HepG2 (cell line): ENCODE data around the gene TAS1R1. TPM values are rescaled to one million over a fixed set of nuclear protein-coding genes. Genes with fewer than 3 reads are reported as not detected.

Source experiments
- ATAC-seq: fragments of 200-7000 bp; cut with Tn5 transposase; 3 replicates; pipeline ENCODE4 v1.9.1; 2020; ENCODE audit warnings: mild to moderate bottlenecking, moderate library complexity
- BruUV-seq: library from RNA; stranded (reverse); fragments of 400-500 nt; replicated peaks from 2 replicates; lab custom pipeline; 2021; lab: Mats Ljungman, UMichigan
- CTCF ChIA-PET: fragments of 300-600 bp; formaldehyde crosslinking; extraction: SDS; loops from one replicate; lab custom pipeline; 2021; ENCODE audit warnings: low total read pairs, inconsistent platforms, low intra/inter-chr PET ratio; lab: Yijun Ruan, JAX
- POLR2A ChIA-PET: fragments of 350-600 bp; sonication (Branson Sonifier 250); formaldehyde crosslinking; loops from one replicate; lab custom pipeline; 2020; ENCODE audit warnings: antibody characterized with exemption, inconsistent platforms; lab: Yijun Ruan, JAX
- DNase-seq: peaks from one replicate; pipeline ENCODE4 v3.0.0-alpha.2; 2015; ENCODE audit warnings: low spot score
- FAIRE-seq: peaks from 3 replicates; lab custom pipeline; 2011; peaks lifted over from hg19 to GRCh38; lab: Jason Lieb, UNC
- H2AFZ ChIP-seq: one replicate; pipeline ENCODE4 v1.6.1; 2011; ENCODE audit warnings: low read length, inconsistent platforms
- H3K27ac ChIP-seq: fragments of 300-600 bp; 3 replicates; pipeline ENCODE4 v1.8.0; 2011; ENCODE audit warnings: mixed run types, mild to moderate bottlenecking, mixed read lengths, low read length, inconsistent platforms; ENCODE audit not compliant: insufficient read depth; ENCODE audit errors: extremely low read length
- H3K27me3 ChIP-seq, 2 experiments: fragments of 200-600 bp in 1 of 2; 2 replicates in 1 of 2; 3 replicates in 1 of 2; pipeline versions ENCODE4 v1.6.0 to v1.8.0; 2011; ENCODE audit warnings: low read length in 2 of 2, mild to moderate bottlenecking in 2 of 2, moderate library complexity in 2 of 2, inconsistent platforms in 1 of 2; ENCODE audit not compliant: insufficient read depth in 2 of 2, control insufficient read depth in 1 of 2
- H3K36me3 ChIP-seq, 2 experiments: fragments of 200-600 bp in 1 of 2; replicated peaks in 1 of 2; 2 replicates in 1 of 2; 3 replicates in 1 of 2; pipeline versions ENCODE4 v1.5.1 to v1.8.0; 2011; ENCODE audit warnings: low read length in 2 of 2, inconsistent platforms in 1 of 2; ENCODE audit not compliant: insufficient read depth in 2 of 2, control insufficient read depth in 1 of 2
- H3K4me1 ChIP-seq: 2 replicates; pipeline ENCODE4 v1.5.1; 2012; ENCODE audit warnings: low read length, inconsistent platforms; ENCODE audit not compliant: insufficient read depth
- H3K4me2 ChIP-seq: 2 replicates; pipeline ENCODE4 v1.6.0; 2011; ENCODE audit warnings: low read depth, low read length, inconsistent platforms
- H3K4me3 ChIP-seq, 3 experiments: fragments of 200-600 bp in 1 of 3; sonication (generic), shearing (Covaris generic) in 1 of 3; replicated peaks in 1 of 3; 2 replicates each; pipeline ENCODE4 v1.5.1; 2011 to 2016; ENCODE audit warnings: low read length in 3 of 3, inconsistent platforms in 2 of 3, low read depth in 2 of 3, mild to moderate bottlenecking in 2 of 3, control low read depth in 1 of 3, mixed read lengths in 1 of 3; ENCODE audit not compliant: insufficient read depth in 1 of 3
- H3K79me2 ChIP-seq: one replicate; pipeline ENCODE4 v1.6.1; 2011; ENCODE audit warnings: low read length, inconsistent platforms; ENCODE audit not compliant: insufficient read depth
- H3K9ac ChIP-seq: 2 replicates; pipeline ENCODE4 v1.6.0; 2011; ENCODE audit warnings: mild to moderate bottlenecking, low read depth, low read length, inconsistent platforms; ENCODE audit not compliant: insufficient read depth
- H3K9me3 ChIP-seq: 2 replicates; pipeline ENCODE4 v1.5.1; 2012; ENCODE audit warnings: mild to moderate bottlenecking, low read length
- H4K20me1 ChIP-seq: 2 replicates; pipeline ENCODE4 v1.6.0; 2011; ENCODE audit warnings: inconsistent platforms, mild to moderate bottlenecking, low read length, moderate library complexity; ENCODE audit not compliant: insufficient read depth
- AKAP8 ChIP-seq: sonication (generic); formaldehyde crosslinking; IDR thresholded peaks from 2 replicates; pipeline ENCODE4 v1.5.1; 2020; ENCODE audit warnings: mild to moderate bottlenecking, missing genetic modification reagents
- ETV6 ChIP-seq: sonication (generic); formaldehyde crosslinking; conservative IDR thresholded peaks from 2 replicates; pipeline ENCODE4 v1.4.0; 2020; ENCODE audit warnings: missing genetic modification reagents
- GFI1 ChIP-seq: sonication (generic); formaldehyde crosslinking; IDR thresholded peaks from 2 replicates; pipeline ENCODE4 v1.5.0; 2020; ENCODE audit warnings: missing genetic modification reagents, mild to moderate bottlenecking, borderline replicate concordance
- ZIK1 ChIP-seq: sonication (generic); formaldehyde crosslinking; IDR thresholded peaks from 2 replicates; pipeline ENCODE4 v1.5.0; 2020; ENCODE audit warnings: mild to moderate bottlenecking, low read depth, missing genetic modification reagents, borderline replicate concordance
- ZNF251 ChIP-seq: sonication (generic); formaldehyde crosslinking; IDR thresholded peaks from 2 replicates; pipeline ENCODE4 v1.9.0; 2021; ENCODE audit warnings: mild to moderate bottlenecking, missing genetic modification reagents
- ZNF337 ChIP-seq: sonication (generic); formaldehyde crosslinking; IDR thresholded peaks from 2 replicates; pipeline ENCODE4 v1.5.1; 2020; ENCODE audit warnings: missing genetic modification reagents, low read depth, mild to moderate bottlenecking, borderline replicate concordance
- ZNF546 ChIP-seq: sonication (generic); formaldehyde crosslinking; conservative IDR thresholded peaks from 2 replicates; pipeline ENCODE4 v1.8.1; 2023; ENCODE audit warnings: mild to moderate bottlenecking, missing genetic modification reagents
- WGBS: methylation state at CpG from one replicate; pipeline ENCODE4 v1.1.6; 2017; ENCODE audit warnings: low lambda C conversion rate; 5-methylcytosine and 5-hydroxymethylcytosine counted together
- in situ Hi-C: cut with HindIII; loops from 2 replicates; pipeline ENCODE4 v1.10.0; 2017; ENCODE audit warnings: low pct_unique_long_range_greater_than_20kb; ENCODE audit not compliant: extremely low pct_ligation_motif_present
- intact Hi-C: fragments of 100-400 bp; cut with micrococcal nuclease; formaldehyde crosslinking; loops from one replicate; pipeline ENCODE4 v1.10.0; 2022; ENCODE audit not compliant: unreplicated experiment
- polyA plus RNA-seq, 8 experiments: library from polyadenylated mRNA; depleted of rRNA in 3 of 8; stranded (reverse) in 7 of 8; unstranded in 1 of 8; fragments of >200 nt; fragmentation: Illumina TruSeq in 4 of 8; extraction: Trizol in 4 of 8; gene quantifications; 2 replicates each; pipeline versions ENCODE4 v1.2.1 to v1.2.3, GENCODE V29; 2011 to 2016; ENCODE audit warnings: low read depth in 4 of 8, missing spikeins in 1 of 8, mixed read lengths in 1 of 8; ENCODE audit not compliant: insufficient read depth in 1 of 8
- total RNA-seq, 5 experiments: library from RNA; depleted of rRNA; stranded (reverse); fragments of >200 nt; fragmentation: Illumina TruSeq; extraction: Trizol; gene quantifications; 2 replicates each; pipeline ENCODE4 v1.2.3, GENCODE V29; 2016; ENCODE audit warnings: low read depth in 1 of 5
- TF ChIP-seq, protein P1 (sequence below): sonication (generic); formaldehyde crosslinking; IDR thresholded peaks from 2 replicates; pipeline ENCODE4 v1.4.0; 2020; ENCODE audit warnings: missing genetic modification reagents
- TF ChIP-seq, protein P2 (sequence below): sonication (generic); formaldehyde crosslinking; IDR thresholded peaks from 2 replicates; pipeline ENCODE4 v1.4.0; 2020; ENCODE audit warnings: missing genetic modification reagents
- TF ChIP-seq, protein P3 (sequence below): sonication (generic); formaldehyde crosslinking; IDR thresholded peaks from 2 replicates; pipeline ENCODE4 v1.4.0; 2020; ENCODE audit warnings: missing genetic modification reagents
- TF ChIP-seq, protein P4 (sequence below): sonication (generic); formaldehyde crosslinking; IDR thresholded peaks from 2 replicates; pipeline ENCODE4 v1.5.0; 2020; ENCODE audit warnings: mild to moderate bottlenecking, missing genetic modification reagents, borderline replicate concordance

TAS1R1 gene
- total and polyA plus RNA-seq, 2 of the 13 experiments (the other 11 are each of a cell fraction or from before 2014, with no cell fraction given) = 1.4 to 1.6 TPM

DNA sequence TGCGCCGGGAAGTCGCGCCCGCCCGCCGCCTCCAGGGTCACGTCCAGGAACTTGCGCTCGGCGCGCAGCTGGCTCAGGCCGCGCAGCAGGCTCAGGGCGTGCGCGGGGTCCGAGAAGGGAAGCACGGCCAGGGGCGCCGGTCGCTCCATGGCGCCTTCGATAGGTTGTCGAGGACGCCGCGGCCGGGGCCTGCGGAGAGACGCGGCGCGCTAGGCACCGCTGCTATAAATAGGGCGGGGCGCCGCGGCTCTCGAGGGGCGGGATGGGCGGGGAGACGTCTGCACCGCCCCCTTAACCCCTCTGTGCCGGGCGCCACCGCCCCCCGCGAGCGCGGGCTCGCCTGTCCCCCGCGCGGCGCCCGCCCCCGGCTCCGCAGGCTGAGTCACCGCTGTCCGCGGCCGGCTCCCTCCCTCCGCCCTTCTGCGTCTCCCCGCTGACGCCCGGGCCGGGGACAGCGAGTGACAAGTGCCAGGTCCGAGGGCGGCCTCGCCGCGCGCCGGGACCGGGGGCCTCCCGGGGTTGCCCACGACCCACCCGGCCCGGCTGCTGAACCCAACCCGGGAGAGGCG, 47.6 kb downstream of the TAS1R1 start, which contains the start of gene KLHL21:
TSS of gene KLHL21 (minus strand) at position 201 of the 569 bp plus-strand sequence. CDS start at position 149, 52 bp downstream.
- peaks cover 44% of the 10 kb centered on the region for H3K79me2 ChIP-seq
- no TSS peak for BruUV-seq
- intact Hi-C loops = loop anchor here (1.0 kb wide), 1 partner anchor 32 kb away; no protein-coding TSS in a partner anchor
- peak within 1 kb of the TSS; percentile 77 to 93 (median 92) for H3K4me3 ChIP-seq
- H3K9ac ChIP-seq = peak within 1 kb of the TSS; percentile 97
- peak within 1 kb of the TSS; percentile 98 for H3K4me2 ChIP-seq
- H3K4me1 ChIP-seq = peaks cover 47% of the 10 kb centered on the region
- ChIA-PET POLR2A (interaction anchor here (0.6 to 7.1 kb wide), 14 partner anchors 9 to 182 kb away, joined by 3 to 113 read pairs (median 4); partner anchors contain the start of genes CAMTA1, NOL9, PHF13 and PLEKHG5), CTCF (no interaction called here)
- H3K36me3 ChIP-seq = peaks cover 7 to 17% of the 10 kb centered on the region in 2 experiments
- no peak within 1 kb of the TSS for H2AFZ ChIP-seq
- peak within 1 kb of the TSS; percentile 100 for H3K27ac ChIP-seq
- no peaks in the 10 kb centered on the region for H3K9me3 ChIP-seq
- no peaks in the 10 kb centered on the region; a peak in 1 of 5 replicates for H3K27me3 ChIP-seq
- ATAC-seq = peak; percentile 60
- no CpG with 5 or more reads among the region's 84 CpGs for WGBS
- DNase-seq = peak; percentile 73
- in situ Hi-C loops = no loop called here
- peaks cover 30% of the 10 kb centered on the region for H4K20me1 ChIP-seq
- FAIRE-seq = no peak
- TF ChIP-seq ETV6 (CRISPR knock-in tag) (no peak), ZNF251 (CRISPR knock-in tag) (no peak), GFI1 (0 out of 2 replicates have a peak, but pooled peaks have one; percentile 48), AKAP8 (CRISPR knock-in tag) (peak; percentile 88), ZNF337 (no peak), ZNF546 (no peak; the same call in 1 of the 2 replicates), ZIK1 (CRISPR knock-in tag) (no peak)
- TF ChIP-seq, protein P1, sequence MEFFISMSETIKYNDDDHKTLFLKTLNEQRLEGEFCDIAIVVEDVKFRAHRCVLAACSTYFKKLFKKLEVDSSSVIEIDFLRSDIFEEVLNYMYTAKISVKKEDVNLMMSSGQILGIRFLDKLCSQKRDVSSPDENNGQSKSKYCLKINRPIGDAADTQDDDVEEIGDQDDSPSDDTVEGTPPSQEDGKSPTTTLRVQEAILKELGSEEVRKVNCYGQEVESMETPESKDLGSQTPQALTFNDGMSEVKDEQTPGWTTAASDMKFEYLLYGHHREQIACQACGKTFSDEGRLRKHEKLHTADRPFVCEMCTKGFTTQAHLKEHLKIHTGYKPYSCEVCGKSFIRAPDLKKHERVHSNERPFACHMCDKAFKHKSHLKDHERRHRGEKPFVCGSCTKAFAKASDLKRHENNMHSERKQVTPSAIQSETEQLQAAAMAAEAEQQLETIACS (CRISPR knock-in tag) = no peak; the same call in 1 of the 2 replicates
- TF ChIP-seq, protein P2, sequence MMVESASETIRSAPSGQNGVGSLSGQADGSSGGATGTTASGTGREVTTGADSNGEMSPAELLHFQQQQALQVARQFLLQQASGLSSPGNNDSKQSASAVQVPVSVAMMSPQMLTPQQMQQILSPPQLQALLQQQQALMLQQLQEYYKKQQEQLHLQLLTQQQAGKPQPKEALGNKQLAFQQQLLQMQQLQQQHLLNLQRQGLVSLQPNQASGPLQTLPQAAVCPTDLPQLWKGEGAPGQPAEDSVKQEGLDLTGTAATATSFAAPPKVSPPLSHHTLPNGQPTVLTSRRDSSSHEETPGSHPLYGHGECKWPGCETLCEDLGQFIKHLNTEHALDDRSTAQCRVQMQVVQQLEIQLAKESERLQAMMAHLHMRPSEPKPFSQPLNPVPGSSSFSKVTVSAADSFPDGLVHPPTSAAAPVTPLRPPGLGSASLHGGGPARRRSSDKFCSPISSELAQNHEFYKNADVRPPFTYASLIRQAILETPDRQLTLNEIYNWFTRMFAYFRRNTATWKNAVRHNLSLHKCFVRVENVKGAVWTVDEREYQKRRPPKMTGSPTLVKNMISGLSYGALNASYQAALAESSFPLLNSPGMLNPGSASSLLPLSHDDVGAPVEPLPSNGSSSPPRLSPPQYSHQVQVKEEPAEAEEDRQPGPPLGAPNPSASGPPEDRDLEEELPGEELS (CRISPR knock-in tag) = peak; percentile 17; the same call in 1 of the 2 replicates
- TF ChIP-seq, protein P3, sequence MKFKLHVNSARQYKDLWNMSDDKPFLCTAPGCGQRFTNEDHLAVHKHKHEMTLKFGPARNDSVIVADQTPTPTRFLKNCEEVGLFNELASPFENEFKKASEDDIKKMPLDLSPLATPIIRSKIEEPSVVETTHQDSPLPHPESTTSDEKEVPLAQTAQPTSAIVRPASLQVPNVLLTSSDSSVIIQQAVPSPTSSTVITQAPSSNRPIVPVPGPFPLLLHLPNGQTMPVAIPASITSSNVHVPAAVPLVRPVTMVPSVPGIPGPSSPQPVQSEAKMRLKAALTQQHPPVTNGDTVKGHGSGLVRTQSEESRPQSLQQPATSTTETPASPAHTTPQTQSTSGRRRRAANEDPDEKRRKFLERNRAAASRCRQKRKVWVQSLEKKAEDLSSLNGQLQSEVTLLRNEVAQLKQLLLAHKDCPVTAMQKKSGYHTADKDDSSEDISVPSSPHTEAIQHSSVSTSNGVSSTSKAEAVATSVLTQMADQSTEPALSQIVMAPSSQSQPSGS (CRISPR knock-in tag) = no peak
- TF ChIP-seq, protein P4, sequence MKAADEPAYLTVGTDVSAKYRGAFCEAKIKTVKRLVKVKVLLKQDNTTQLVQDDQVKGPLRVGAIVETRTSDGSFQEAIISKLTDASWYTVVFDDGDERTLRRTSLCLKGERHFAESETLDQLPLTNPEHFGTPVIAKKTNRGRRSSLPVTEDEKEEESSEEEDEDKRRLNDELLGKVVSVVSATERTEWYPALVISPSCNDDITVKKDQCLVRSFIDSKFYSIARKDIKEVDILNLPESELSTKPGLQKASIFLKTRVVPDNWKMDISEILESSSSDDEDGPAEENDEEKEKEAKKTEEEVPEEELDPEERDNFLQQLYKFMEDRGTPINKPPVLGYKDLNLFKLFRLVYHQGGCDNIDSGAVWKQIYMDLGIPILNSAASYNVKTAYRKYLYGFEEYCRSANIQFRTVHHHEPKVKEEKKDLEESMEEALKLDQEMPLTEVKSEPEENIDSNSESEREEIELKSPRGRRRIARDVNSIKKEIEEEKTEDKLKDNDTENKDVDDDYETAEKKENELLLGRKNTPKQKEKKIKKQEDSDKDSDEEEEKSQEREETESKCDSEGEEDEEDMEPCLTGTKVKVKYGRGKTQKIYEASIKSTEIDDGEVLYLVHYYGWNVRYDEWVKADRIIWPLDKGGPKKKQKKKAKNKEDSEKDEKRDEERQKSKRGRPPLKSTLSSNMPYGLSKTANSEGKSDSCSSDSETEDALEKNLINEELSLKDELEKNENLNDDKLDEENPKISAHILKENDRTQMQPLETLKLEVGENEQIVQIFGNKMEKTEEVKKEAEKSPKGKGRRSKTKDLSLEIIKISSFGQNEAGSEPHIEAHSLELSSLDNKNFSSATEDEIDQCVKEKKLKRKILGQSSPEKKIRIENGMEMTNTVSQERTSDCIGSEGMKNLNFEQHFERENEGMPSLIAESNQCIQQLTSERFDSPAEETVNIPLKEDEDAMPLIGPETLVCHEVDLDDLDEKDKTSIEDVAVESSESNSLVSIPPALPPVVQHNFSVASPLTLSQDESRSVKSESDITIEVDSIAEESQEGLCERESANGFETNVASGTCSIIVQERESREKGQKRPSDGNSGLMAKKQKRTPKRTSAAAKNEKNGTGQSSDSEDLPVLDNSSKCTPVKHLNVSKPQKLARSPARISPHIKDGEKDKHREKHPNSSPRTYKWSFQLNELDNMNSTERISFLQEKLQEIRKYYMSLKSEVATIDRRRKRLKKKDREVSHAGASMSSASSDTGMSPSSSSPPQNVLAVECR = peak; percentile 81
